Osteoblast (primary cell): ENCODE data around the gene ZNF618. TPM values are rescaled to one million over a fixed set of nuclear protein-coding genes. Genes with fewer than 3 reads are reported as not detected.
A peak's percentile ranks its signal among the peaks of the same experiment; 100 is the strongest.

Source experiments
- DNase-seq: peaks from one replicate; pipeline ENCODE4 v3.0.0; 2011; ENCODE audit warnings: low spot score, mixed read lengths; ENCODE audit not compliant: insufficient read length; ENCODE audit errors: missing footprints
- H2AFZ ChIP-seq: 2 replicates; pipeline ENCODE4 v1.6.0; 2011; ENCODE audit warnings: mild to moderate bottlenecking, low read length
- H3K27ac ChIP-seq: 2 replicates; pipeline ENCODE4 v1.5.1; 2011; ENCODE audit warnings: mild to moderate bottlenecking, low read depth, low read length, moderate library complexity
- H3K27me3 ChIP-seq: 2 replicates; pipeline ENCODE4 v1.6.0; 2012; ENCODE audit warnings: mild to moderate bottlenecking, control low read depth, inconsistent platforms, low read length, moderate library complexity; ENCODE audit not compliant: insufficient read depth
- H3K36me3 ChIP-seq: 2 replicates; pipeline ENCODE4 v1.5.1; 2011; ENCODE audit warnings: mild to moderate bottlenecking, low read length, control low read depth, moderate library complexity; ENCODE audit not compliant: insufficient read depth
- H3K4me1 ChIP-seq: 2 replicates; pipeline ENCODE4 v1.5.1; 2011; ENCODE audit warnings: mild to moderate bottlenecking, low read length, control low read depth, moderate library complexity; ENCODE audit not compliant: insufficient read depth
- H3K4me2 ChIP-seq: 2 replicates; pipeline ENCODE4 v1.6.0; 2011; ENCODE audit warnings: mild to moderate bottlenecking, low read length; ENCODE audit not compliant: insufficient read depth
- H3K4me3 ChIP-seq: fragments of 200-600 bp; sonication (generic); 3 replicates; pipeline ENCODE4 v1.5.1; 2012; ENCODE audit warnings: mild to moderate bottlenecking, low read length, inconsistent platforms; ENCODE audit not compliant: insufficient read depth
- H3K79me2 ChIP-seq: 2 replicates; pipeline ENCODE4 v1.6.0; 2012; ENCODE audit warnings: mild to moderate bottlenecking, low read length, control low read depth, inconsistent platforms; ENCODE audit not compliant: insufficient read depth
- H3K9me3 ChIP-seq: 2 replicates; pipeline ENCODE4 v1.5.1; 2011; ENCODE audit warnings: low read depth, low read length, control low read depth
- H4K20me1 ChIP-seq: 2 replicates; pipeline ENCODE4 v1.6.0; 2012; ENCODE audit warnings: mild to moderate bottlenecking, low read length, control low read depth; ENCODE audit not compliant: insufficient read depth
- total RNA-seq: library from RNA; depleted of rRNA; stranded (reverse); fragments of >200 nt; gene quantifications from 2 replicates; pipeline ENCODE4 v1.2.3, GENCODE V29; 2012
- TF ChIP-seq, protein P1 (sequence below): IDR thresholded peaks from 2 replicates; pipeline ENCODE4 v1.5.1; 2011; ENCODE audit warnings: mild to moderate bottlenecking, low read depth, low read length, moderate library complexity; ENCODE audit errors: extremely low read depth

ZNF618 gene
- total RNA-seq, 1 donor: 10.1 TPM

- Histone ChIP-seq H3K4me2 (no peak overlapping the region), H3K27ac (no peak overlapping the region), H2AFZ (no peak overlapping the region), H3K9me3 (no peaks in the 10 kb centered on the region), H3K4me3 (no peak overlapping the region), H3K79me2 (peaks cover 70% of the 10 kb centered on the region), H3K36me3 (peaks cover 9% of the 10 kb centered on the region), H3K4me1 (peaks cover 3% of the 10 kb centered on the region), H4K20me1 (peaks cover 45% of the 10 kb centered on the region), H3K27me3 (no peaks in the 10 kb centered on the region)
- TF ChIP-seq, protein P1, sequence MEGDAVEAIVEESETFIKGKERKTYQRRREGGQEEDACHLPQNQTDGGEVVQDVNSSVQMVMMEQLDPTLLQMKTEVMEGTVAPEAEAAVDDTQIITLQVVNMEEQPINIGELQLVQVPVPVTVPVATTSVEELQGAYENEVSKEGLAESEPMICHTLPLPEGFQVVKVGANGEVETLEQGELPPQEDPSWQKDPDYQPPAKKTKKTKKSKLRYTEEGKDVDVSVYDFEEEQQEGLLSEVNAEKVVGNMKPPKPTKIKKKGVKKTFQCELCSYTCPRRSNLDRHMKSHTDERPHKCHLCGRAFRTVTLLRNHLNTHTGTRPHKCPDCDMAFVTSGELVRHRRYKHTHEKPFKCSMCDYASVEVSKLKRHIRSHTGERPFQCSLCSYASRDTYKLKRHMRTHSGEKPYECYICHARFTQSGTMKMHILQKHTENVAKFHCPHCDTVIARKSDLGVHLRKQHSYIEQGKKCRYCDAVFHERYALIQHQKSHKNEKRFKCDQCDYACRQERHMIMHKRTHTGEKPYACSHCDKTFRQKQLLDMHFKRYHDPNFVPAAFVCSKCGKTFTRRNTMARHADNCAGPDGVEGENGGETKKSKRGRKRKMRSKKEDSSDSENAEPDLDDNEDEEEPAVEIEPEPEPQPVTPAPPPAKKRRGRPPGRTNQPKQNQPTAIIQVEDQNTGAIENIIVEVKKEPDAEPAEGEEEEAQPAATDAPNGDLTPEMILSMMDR: no peak
- no peak for DNase-seq
These were observed 90.3 kb downstream of the ZNF618 start for GRCh38 chr9:113966394-113966793.

DNA sequence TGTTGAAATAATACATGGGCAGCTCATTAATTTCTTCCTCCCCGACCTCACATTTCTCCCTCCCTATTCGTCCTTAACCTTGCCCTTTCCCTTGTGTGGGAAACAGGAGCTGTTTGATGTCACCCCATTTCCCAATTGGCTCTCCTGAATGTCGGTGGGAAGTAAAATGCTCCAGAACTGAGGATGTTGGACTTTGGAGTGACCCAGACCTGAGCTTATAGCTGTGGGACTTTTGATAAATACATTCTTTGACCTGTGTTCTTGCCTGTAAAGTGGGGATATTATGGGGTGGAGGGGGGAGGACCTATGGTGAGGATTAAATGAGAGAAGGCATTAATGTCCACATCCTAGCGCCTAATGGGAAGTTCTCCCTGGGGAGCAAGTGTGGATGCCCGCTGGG lies 91.3 kb downstream of the ZNF618 start:
- no peak overlapping the region for H3K4me3 ChIP-seq
- H3K36me3 ChIP-seq: peaks cover 12% of the 10 kb centered on the region
- H3K27ac ChIP-seq: no peak overlapping the region
- H2AFZ ChIP-seq: no peak overlapping the region
- TF ChIP-seq, protein P1: no peak
- H3K4me2 ChIP-seq: no peak overlapping the region
- H4K20me1 ChIP-seq: peaks cover 51% of the 10 kb centered on the region
- no peak for DNase-seq
- peaks cover 65% of the 10 kb centered on the region for H3K79me2 ChIP-seq
- H3K4me1 ChIP-seq: peaks cover 3% of the 10 kb centered on the region
- no peaks in the 10 kb centered on the region for H3K27me3 ChIP-seq
- no peaks in the 10 kb centered on the region for H3K9me3 ChIP-seq

DNA sequence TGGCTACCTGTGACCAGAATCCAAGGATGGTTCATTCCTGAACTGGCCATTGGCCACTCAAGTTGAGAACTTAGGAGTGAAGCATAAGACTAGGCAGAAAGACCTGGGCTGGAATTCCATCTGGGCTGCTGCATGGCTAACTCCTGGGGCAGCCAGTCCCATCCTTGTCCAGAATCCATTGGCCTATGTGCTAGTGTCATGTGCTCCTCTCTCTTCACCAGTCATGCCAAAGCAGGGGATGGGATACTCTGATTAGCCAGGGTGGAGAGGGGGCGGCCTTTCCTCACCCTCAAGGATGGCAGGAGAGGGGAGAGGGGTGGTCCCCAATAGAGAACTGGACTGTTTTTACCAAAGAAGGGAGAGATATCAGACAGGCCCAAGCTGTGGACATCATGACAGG lies 93.2 kb downstream of the ZNF618 start:
- DNase-seq: no peak
- Histone ChIP-seq H3K79me2 (peaks cover 51% of the 10 kb centered on the region), H3K27me3 (no peaks in the 10 kb centered on the region), H3K4me2 (no peak overlapping the region), H3K4me3 (no peak overlapping the region), H3K9me3 (no peaks in the 10 kb centered on the region), H3K4me1 (peaks cover 14% of the 10 kb centered on the region), H4K20me1 (peaks cover 61% of the 10 kb centered on the region), H2AFZ (no peak overlapping the region), H3K27ac (no peak overlapping the region), H3K36me3 (peaks cover 13% of the 10 kb centered on the region)
- TF ChIP-seq, protein P1: no peak

- Histone ChIP-seq H3K27me3 (no peaks in the 10 kb centered on the region), H2AFZ (no peak overlapping the region), H3K27ac (no peak overlapping the region), H3K36me3 (peaks cover 8% of the 10 kb centered on the region), H3K4me3 (no peak overlapping the region), H3K79me2 (peaks cover 51% of the 10 kb centered on the region), H4K20me1 (peaks cover 76% of the 10 kb centered on the region), H3K9me3 (no peaks in the 10 kb centered on the region), H3K4me2 (peak overlapping the region; percentile 12), H3K4me1 (peaks cover 14% of the 10 kb centered on the region)
- TF ChIP-seq, protein P1: no peak
- peak; percentile 39 for DNase-seq
These were observed 97.1 kb downstream of the ZNF618 start for GRCh38 chr9:113973226-113973625.
